T-helper 2 cell treated with Interferon-gamma antibody and Interleukin-4, amounts not matched to agents 100 ng/mL and 5 ng/mL, for 36 hours (primary cell): ENCODE results near the gene ENPP7. TPM values are rescaled to one million over a fixed set of nuclear protein-coding genes. Genes with fewer than 3 reads are reported as not detected.

ENCODE experiments used
- intact Hi-C: fragments of 100-400 bp; cut with micrococcal nuclease; formaldehyde crosslinking; loops from one replicate; pipeline ENCODE4 v1.15.1; 2023
- total RNA-seq: library from RNA; stranded (reverse); gene quantifications from 2 replicates; pipeline ENCODE4 v1.2.3, GENCODE V29; 2022

ENPP7 gene
- not detected in 2 replicates for total RNA-seq

- intact Hi-C loops: no loop called here
These were observed at the start of gene ENPP7 for GRCh38 chr17:79730769-79731483. Gene ENPP7 (plus strand): TSS chr17:79730943. CDS start chr17:79731140, 197 bp downstream.

- intact Hi-C loops: no loop called here
These were observed 49.6 kb upstream of the ENPP7 start for GRCh38 chr17:79681101-79681621.

- intact Hi-C loops: no loop called here
These were observed 49.0 kb upstream of the ENPP7 start for GRCh38 chr17:79681628-79682261.

GRCh38 chr17:79683365-79683764 is 47.4 kb upstream of the ENPP7 start:
- intact Hi-C loops: no loop called here

- intact Hi-C loops: no loop called here
These were observed 46.4 kb upstream of the ENPP7 start for GRCh38 chr17:79684132-79684985.

GRCh38 chr17:79685121-79685520 is 45.6 kb upstream of the ENPP7 start:
- intact Hi-C loops: no loop called here

- intact Hi-C loops: no loop called here
These were observed 44.3 kb upstream of the ENPP7 start for GRCh38 chr17:79686476-79686875.

- intact Hi-C loops: no loop called here
These were observed 40.3 kb upstream of the ENPP7 start for GRCh38 chr17:79690466-79690865.

- intact Hi-C loops: no loop called here
These were observed 39.5 kb upstream of the ENPP7 start for GRCh38 chr17:79690988-79691836.

- intact Hi-C loops: no loop called here
These were observed 38.8 kb upstream of the ENPP7 start for GRCh38 chr17:79691931-79692330.

GRCh38 chr17:79693419-79693818 is 37.3 kb upstream of the ENPP7 start:
- intact Hi-C loops: no loop called here

- intact Hi-C loops: no loop called here
These were observed 35.4 kb upstream of the ENPP7 start for GRCh38 chr17:79695293-79695790.

- intact Hi-C loops: no loop called here
These were observed 34.7 kb upstream of the ENPP7 start for GRCh38 chr17:79695797-79696609.

- intact Hi-C loops: no loop called here
These were observed 34.1 kb upstream of the ENPP7 start for GRCh38 chr17:79696610-79696982.

- intact Hi-C loops: no loop called here
These were observed 32.4 kb upstream of the ENPP7 start for GRCh38 chr17:79698146-79698846.

GRCh38 chr17:79699386-79700036 is 31.2 kb upstream of the ENPP7 start:
- intact Hi-C loops: no loop called here

- intact Hi-C loops: no loop called here
These were observed 30.2 kb upstream of the ENPP7 start for GRCh38 chr17:79700592-79700991.

GRCh38 chr17:79702034-79702433 is 28.7 kb upstream of the ENPP7 start:
- intact Hi-C loops: no loop called here
